Kidney epithelial cell (primary cell): ENCODE results near the gene NCAPG2. TPM values are rescaled to one million over a fixed set of nuclear protein-coding genes. Genes with fewer than 3 reads are reported as not detected.

Experiments used
- DNase-seq: peaks from one replicate; pipeline ENCODE4 v3.0.0-alpha.2; 2010; ENCODE audit warnings: low read depth
- H3K27me3 ChIP-seq: 2 replicates; pipeline ENCODE4 v1.6.0; 2011; ENCODE audit warnings: low read length; ENCODE audit not compliant: control insufficient read depth, insufficient read depth
- H3K36me3 ChIP-seq: 2 replicates; pipeline ENCODE4 v1.5.1; 2011; ENCODE audit warnings: low read length; ENCODE audit not compliant: control insufficient read depth, insufficient read depth
- H3K4me3 ChIP-seq: 2 replicates; pipeline ENCODE4 v1.5.1; 2011; ENCODE audit warnings: low read depth, mild to moderate bottlenecking, control low read depth, low read length
- total RNA-seq: library from RNA; depleted of rRNA; stranded (reverse); fragments of >200 nt; gene quantifications from 2 replicates; pipeline ENCODE4 v1.2.3, GENCODE V29; 2015
- TF ChIP-seq, protein P1 (sequence below): IDR thresholded peaks from 2 replicates; pipeline ENCODE4 v1.5.1; 2011; ENCODE audit warnings: mild to moderate bottlenecking, moderate library complexity, low read length, control low read depth, inconsistent platforms; ENCODE audit not compliant: insufficient read depth, poor library complexity, severe bottlenecking

NCAPG2 gene
- total RNA-seq, 1 donor from 2014 or later = 8.5 TPM

- no peak for DNase-seq
- Histone ChIP-seq H3K4me3 (no peak overlapping the region), H3K27me3 (no peaks in the 10 kb centered on the region), H3K36me3 (no peaks in the 10 kb centered on the region)
- TF ChIP-seq, protein P1, sequence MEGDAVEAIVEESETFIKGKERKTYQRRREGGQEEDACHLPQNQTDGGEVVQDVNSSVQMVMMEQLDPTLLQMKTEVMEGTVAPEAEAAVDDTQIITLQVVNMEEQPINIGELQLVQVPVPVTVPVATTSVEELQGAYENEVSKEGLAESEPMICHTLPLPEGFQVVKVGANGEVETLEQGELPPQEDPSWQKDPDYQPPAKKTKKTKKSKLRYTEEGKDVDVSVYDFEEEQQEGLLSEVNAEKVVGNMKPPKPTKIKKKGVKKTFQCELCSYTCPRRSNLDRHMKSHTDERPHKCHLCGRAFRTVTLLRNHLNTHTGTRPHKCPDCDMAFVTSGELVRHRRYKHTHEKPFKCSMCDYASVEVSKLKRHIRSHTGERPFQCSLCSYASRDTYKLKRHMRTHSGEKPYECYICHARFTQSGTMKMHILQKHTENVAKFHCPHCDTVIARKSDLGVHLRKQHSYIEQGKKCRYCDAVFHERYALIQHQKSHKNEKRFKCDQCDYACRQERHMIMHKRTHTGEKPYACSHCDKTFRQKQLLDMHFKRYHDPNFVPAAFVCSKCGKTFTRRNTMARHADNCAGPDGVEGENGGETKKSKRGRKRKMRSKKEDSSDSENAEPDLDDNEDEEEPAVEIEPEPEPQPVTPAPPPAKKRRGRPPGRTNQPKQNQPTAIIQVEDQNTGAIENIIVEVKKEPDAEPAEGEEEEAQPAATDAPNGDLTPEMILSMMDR = no peak
Observed at GRCh38 chr7:158748335-158748734, 43.7 kb upstream of the NCAPG2 start.

DNA sequence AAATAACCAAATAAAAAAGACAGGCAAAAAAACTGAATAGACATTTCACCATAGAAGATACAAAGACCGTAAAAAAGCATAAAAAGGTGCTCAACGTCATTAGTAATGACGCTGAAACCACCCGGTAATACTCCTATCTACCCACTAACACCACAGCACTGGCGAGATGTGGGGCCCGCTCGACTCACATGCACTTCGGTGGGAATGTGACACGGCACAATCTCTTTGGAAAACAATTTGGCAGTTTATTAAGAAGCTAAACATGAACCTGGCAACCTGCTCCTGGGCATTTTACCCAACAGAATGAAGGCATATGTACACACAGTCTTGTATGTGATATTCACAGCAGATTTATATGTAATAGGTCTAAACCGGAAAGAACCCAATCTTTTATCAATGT lies 42.8 kb upstream of the NCAPG2 start:
- H3K36me3 ChIP-seq = no peaks in the 10 kb centered on the region
- TF ChIP-seq, protein P1 = no peak
- no peak for DNase-seq
- no peak overlapping the region for H3K4me3 ChIP-seq
- no peaks in the 10 kb centered on the region for H3K27me3 ChIP-seq

DNA sequence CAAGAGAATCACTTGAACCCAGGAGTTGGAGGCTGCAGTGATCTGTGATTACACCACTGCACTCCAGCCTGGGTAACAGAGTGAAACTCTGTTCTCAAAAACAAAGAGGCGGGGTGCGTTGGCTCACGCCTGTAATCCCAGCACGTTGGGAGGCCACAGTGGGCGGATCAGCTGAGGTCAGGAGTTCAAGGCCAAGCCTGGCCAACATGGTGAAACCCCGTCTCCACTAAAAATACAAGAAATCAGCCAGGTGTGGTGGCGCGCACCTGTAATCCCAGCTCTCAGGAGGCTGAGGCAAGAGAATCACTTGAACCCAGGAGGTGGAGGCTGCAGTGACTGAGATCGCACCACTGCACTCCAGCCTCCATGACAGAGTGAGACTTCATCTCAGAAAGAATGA lies 42.4 kb upstream of the NCAPG2 start:
- H3K36me3 ChIP-seq = no peaks in the 10 kb centered on the region
- H3K27me3 ChIP-seq = no peaks in the 10 kb centered on the region
- no peak for DNase-seq
- TF ChIP-seq, protein P1 = no peak
- no peak overlapping the region for H3K4me3 ChIP-seq

DNA sequence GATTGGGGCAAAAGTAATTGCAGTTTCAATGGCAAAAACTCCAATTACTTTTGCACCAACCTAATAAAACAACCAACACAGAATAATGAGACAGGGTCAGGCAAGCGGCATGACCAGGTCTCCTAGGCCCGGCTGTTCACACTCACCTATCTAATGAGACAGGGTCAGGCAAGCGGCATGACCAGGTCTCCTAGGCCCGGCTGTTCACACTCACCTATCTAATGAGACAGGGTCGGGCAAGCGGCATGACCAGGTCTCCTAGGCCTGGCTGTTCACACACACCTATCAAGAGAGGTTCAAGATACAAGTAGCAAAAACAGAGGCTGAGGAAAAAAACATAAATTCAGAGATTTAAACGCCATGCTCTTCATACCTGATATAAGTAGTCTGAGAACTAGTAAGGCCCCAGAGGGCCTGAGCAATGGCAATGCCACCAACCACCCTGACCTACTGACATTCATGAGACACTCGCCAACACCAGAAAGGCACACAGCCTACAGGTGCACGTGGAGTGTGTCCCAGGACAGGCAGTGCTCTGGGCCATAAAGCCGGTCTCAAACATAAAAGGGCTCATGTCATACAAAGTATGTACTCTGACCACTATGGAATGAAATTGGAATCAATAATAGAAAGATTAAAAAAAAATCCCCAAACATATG lies 40.6 kb upstream of the NCAPG2 start:
- no peak for DNase-seq
- H3K27me3 ChIP-seq = no peaks in the 10 kb centered on the region
- peaks cover 2% of the 10 kb centered on the region for H3K36me3 ChIP-seq
- TF ChIP-seq, protein P1 = no peak
- no peak overlapping the region for H3K4me3 ChIP-seq

DNA sequence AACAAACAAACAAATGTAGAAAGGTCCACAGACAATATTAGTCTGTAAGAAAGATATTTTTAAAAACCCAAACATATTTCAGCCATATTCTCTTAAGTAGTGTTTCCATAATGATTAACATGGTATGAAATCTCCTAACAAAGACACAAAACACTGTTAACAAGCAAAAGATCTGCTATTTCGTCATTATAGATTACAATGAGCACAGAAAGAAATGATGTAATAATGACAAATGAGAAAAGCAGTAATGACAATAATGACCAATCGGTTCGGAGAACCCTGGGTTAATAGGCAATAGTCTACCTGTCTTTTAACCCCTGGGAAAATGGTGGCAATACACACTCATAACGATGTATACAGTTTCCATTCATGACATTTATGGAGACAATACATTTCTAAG lies 39.5 kb upstream of the NCAPG2 start:
- H3K27me3 ChIP-seq = no peaks in the 10 kb centered on the region
- TF ChIP-seq, protein P1 = no peak
- DNase-seq = no peak
- H3K36me3 ChIP-seq = peaks cover 2% of the 10 kb centered on the region
- H3K4me3 ChIP-seq = no peak overlapping the region

GRCh38 chr7:158743219-158743618 lies 38.6 kb upstream of the NCAPG2 start:
- DNase-seq = no peak
- Histone ChIP-seq H3K27me3 (no peaks in the 10 kb centered on the region), H3K4me3 (no peak overlapping the region), H3K36me3 (peaks cover 2% of the 10 kb centered on the region)
- TF ChIP-seq, protein P1 = no peak
